ENCODE results near the gene JAML.

GRCh38 chr11:118238421-118238820 lies 13.6 kb upstream of the JAML start:
- no peak for TF ChIP-seq EP300 (IDR thresholded peaks at IDR 0.05)
- no peak for TF ChIP-seq POLR2A (IDR thresholded peaks at IDR 0.05; ENCODE audit: low read depth)

All from esophagus muscularis mucosa (tissue), 2 donors.